Measurements from ENCODE around the gene AMZ1.

AMZ1 gene

DNA sequence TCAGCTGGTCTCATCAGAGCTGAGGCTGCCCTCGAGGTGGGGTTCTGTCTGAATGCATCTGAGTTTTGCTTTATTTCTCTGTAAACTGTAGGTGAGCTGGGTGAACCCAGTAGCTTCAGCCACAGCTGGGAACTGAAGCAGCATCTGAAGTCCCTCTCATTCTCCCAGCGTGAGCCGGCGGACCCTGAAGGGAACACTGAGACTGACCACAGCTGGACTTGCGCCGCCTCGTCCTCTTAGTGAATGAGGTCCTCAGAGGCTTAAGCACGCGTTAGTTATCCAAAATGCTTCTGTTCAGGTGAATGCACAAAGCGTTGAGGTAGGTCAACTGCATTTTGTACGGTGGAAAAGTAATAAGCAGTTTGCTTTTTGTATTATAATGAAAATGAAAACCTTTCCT is 76.6 kb downstream of the AMZ1 start:
- no peak for DNase-seq
